ENCODE results near the gene EDAR.

Gene EDAR

DNA sequence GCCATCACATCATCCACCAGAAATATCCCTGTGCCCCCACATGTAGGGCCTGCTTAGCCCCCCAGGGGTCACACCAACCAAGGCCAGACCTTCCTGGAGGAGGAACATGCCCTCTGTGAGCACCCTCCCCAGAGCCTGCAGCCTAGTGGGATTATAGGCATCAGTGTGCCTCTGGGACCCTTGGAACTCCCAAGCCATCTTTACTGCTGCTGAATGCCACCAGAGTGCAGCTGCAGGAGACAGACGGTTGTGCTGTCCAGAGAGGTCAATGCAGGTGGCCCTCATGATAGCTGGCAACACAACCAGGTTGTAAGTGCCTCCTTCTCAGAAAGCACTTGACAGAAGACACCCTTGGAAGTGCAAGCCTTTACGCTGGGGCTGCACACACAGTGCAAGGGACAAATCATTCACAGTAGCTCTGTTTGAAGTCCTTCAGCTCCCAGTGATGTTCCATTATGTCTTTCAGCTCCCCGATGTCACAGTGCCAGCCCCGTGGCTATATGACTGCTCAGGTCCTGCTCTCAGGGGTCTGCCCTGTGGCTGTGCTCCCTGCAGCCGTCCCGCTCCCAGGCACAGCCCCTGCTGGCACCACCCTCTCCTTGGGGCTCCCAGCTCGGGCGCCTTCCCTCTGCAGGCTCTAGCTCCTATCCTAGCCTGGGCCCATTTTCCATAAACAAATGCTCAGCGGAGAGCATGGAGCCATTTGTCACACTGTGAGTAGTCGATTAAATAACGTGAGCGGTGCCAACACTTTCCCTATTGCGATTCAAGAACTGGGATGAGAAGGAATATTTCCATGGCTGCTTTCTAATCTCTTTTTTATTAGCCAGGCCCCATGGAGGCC, 65.1 kb downstream of the EDAR start:
- DNase-seq (ENCODE audit: low read depth): no peak

DNA sequence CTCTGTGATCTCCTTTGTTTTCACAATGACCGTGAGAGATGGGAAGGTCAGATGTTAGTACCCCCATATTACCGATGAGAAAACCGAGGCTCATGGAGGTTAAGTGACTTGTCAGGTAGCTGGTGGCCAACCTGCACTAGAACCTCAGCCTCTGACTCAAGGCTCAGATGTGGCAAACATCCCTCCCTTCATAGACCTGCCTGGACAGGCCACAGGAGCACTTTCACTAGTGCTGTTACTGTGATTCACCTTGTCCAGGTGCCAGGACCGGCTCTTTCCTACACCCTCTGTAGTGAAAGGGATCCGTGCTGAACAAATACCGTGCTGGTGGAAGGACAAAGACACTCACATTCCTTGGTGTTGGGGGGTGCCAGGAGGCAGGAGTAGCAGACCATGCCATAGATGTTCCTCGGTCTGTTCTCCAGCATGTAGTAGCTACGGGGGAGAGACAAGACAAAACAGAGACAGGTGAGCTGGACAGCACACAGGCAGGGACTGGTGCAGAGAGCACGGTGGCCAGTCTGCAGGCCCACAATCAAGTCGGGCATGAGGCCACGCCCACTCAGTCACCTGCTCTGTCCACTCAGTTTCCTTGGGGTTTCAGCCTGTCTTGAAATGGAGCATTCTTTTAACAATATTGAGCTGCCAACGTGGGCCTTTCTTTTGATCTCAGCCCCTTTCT, 65.9 kb downstream of the EDAR start:
- DNase-seq (ENCODE audit: low read depth): no peak

DNA sequence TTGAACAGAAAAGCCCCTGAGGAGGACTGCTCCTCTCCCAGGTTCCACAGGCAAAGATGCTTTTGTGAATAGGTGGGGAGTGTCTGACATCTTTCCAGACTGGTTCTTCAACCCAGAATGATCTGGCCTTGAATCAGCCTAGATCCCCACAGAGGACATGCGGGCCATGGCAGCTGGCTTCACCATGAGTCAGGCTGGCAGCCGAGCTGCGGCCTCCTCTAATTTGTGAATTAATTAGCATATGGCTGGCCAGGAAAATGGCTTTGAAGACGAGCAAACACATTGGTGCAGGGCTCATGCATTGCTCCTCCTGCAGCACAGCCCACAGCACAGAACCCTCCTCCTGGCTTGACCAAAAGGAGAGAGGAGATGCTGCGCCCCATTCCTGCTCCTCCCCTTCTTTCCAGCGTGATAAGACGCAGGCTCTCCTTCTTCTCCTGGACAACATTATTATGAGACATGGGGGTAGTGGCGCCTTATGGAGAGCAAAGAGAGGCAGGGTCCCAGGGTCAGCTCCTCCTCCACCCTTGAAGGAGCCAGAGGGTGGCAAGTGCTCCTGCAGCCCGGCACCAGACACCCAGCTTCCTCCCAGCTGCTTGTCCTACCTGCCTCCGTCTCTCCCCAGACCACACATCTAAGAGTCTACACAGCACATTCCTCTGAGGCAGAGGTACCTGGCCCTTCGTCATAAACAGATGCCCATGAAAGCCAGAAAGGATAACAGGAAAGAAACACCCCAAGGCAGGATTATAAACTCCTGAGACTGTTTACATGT, 66.7 kb downstream of the EDAR start:
- no peak for DNase-seq (ENCODE audit: low read depth)

DNA sequence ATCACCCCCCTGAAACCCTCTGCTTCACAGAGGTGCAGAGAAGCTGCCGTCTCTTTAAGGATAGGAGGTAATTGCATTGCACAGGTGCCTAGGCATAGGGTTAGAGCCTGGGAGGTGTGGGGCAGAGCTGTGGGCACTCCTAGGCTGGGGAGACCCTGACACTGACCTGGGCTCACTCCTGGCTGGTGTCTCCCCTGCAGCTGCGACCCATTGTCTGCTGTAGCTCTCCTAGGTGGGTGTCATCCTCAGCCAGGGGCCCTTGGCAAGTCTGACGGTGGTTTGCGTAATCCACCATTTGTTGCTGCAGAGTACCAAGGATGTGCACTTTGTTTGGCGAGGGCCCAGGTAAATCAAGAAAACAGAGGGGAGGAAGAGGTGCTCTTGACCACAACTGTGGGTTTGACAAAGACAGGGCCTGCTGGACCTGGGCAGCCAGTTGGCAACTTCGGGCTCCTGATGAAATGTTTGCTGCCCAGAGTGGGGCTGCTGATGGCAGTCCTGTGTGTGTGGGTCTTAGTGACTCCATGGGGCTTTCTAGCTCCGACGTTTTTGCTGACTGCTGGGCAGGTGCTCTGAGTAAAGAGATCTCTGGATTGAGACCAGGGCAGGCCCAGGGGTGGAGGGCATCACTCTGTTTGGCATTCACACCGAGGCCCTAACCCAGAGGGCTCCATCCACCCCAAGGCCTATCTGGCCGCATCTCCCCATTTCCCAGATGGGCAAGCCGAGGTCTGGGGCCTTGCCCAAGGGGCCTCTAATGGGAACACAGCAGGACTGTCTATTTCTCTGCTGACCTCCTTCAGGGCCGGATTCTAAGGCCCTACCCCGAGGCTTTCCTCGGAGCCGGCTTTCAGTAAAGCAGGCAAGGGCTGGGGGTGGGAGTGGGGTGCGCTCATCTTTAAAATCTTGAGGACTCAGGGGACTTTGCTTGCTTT, 67.7 kb downstream of the EDAR start:
- DNase-seq (ENCODE audit: low read depth): no peak

DNA sequence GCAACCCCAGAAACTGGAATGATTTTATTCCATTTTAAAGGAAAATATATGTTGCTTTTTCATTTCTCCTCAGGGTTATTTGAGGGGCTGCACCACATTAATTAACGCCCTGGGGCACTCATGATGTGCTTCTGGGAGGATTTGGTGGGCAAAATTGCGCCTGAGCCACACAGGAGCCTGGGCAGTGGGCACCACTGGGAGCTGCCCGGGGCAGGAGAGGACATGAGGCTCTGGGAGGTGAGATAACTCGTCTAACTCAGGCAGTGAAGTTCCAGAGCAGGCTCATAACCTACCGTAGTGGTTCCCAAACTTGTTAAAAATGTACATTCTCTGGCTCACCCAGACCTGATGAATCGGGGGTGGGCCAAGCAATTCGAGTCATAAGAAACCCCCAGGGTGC, 68.3 kb downstream of the EDAR start:
- no peak for DNase-seq (ENCODE audit: low read depth)

DNA sequence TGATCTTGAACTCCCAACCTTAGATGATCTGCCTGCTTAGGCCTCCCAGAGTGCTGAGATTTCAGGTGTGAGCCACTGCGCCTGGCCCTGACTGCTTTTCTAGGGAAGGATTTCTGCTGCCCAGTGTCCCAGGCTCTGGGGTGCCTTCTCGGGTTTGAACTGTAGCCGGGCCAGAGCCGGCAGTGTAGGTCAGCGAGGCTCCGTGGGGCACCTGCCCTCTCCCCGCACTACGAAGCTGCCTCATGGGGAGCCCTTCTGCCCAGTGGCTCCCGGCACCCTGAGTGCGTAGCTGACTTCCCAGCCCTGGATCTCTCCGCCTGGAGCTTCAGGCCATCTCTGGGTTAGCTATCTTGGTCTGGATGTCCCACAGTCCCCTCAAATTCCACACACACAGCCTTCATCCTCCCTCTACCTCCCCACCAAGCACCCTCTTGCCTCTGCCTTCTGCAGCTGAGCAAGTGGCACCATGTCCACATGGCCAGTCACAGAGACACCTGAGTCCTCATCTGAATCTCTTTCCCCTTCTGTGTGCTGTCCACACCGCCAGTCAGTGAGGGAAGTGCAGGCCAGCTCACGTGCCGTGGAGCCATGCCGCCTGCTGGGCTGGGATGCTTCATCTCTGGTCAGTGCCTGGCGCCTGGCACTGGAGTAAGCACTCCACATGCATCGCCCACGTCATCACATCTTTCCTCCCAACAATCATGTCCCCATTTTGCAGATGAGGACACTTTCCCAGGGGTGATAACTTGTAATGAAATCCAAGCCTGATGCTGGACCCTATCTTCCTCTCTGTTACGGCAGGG, 69.2 kb downstream of the EDAR start:
- no peak for DNase-seq (ENCODE audit: low read depth)

DNA sequence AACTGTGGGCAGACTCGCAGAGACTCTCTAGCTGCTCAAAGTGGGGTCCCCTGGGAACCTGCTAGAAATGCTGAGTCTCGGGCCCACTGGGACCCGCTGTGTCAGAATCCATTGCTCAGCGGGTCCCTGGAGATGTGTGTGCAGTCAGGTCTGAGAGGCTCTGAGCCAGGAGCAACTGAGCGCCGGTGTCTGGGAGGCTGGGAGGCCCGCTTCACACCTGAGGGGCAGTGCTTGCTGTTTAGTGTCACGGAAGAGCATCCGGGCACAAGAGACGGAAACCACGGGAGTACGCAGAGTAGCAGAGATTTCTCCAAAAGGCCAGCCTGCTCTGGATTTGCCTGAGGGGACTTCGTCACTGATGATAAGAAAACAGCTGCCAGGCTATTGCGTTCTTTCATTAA, 70.1 kb downstream of the EDAR start:
- DNase-seq (ENCODE audit: low read depth): no peak

DNA sequence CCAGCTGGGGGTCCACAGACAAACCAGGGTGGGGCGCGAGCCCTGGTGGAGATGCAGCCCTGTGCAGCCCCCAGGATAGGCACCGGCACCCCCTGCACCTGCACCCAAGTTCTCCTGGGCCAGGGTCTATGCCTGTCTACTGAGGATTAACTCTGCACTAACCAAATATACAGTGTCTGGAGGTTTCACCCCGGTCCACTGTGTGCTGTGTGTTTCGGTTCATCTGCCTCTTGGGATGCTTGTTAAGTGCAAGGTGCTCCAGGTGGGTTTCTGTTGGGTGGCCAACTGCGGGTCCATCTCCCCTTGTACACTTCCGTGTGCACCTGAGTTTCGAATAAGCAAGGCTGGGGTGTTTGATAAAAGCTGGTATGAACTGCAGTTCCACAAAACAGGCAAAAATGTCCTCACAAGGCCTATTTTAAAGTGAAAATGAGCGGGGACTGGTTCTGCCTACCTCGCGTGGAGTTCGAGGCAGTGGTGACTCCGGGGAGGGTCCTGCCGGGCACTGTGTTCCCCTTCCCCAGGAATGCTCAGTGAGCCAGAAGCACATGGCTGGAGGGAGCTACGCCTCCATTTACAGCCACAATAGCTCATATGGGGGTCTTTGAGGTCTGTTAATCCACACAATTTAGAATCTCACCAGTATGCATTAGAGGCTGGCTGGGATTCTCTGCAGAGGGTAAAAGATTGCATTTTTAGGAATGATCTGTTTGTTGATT, 70.7 kb downstream of the EDAR start:
- DNase-seq (ENCODE audit: low read depth): no peak

DNA sequence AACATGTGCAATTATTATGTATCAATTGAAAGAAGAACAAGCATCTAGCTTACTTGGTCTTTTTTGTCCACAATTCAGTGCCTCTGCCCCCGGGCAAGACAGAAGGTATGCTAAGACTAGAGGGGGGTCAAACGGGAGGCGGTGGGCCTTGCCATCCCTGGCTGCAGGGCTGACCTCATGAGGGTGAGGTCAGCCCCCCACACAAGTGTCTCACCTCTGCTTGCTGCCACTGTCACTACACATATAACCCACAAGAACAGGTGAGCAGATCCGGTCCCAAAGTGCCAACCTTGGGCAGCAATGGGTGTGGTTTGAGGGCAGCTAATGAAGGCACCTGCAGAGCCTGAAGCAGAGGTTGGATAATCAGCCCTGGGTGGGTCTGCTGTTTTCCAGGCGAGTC, 71.5 kb downstream of the EDAR start:
- DNase-seq (ENCODE audit: low read depth): no peak

DNA sequence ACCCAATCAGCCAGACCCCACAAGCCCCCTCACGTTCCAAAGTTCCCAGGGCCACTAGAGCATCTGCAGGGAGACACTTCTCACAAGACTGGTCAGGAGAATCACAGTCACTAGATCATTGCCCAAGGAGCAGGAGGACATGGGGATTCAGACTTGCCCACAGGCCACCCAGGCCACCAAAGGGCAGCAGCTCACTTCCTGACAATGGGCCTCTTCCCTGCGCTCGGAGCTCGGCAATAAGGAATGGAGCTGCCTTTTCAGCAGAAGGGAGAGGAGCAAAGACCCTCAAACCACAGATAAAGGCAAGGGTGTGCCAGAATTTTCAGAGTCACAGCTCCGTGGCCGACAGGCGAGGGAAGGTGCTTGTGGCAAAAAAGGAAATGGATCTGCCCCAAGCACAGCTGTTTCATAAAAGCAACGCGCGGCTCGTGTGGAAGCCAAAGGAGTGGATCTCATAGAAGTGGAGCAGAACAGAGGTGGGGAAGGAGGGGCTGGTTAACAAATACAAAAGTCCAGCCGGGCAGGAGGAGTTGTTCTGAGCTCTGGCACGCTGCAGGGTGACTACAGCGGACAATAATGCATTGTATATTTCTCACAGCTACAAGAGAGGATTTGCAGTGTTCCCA, 72.1 kb downstream of the EDAR start:
- DNase-seq (ENCODE audit: low read depth): no peak

DNA sequence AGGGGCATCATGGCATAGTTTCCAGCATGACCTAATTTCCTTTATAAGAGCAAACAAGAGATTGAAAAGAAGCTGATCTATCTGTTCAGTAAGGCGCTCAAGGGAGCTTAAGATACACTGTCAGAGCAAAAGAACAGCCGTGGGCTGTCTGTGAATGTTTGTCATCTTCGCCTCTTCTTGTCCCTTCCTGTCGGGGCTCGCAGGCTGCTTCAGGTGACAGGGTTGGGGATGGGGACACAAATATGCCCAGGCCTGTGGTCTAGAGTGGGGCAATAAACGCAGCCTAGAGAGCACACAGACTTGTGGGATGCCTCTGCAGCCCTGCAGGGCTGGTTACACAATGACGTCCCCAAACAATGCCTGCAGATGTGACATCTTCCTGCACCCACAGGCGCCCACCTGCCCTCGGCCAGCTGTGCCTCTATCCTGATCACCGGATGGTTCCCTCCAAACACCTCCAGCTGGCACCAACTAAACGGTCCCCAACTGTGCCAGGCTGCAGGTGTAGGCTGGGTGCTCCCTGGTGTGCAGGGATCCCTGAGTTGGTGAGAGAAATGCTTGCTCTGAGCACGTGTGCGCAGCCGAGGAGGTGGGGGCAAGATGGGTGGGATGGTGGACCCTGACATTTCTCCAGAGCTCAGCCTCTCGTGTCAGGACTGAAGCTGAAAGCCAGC, 72.8 kb downstream of the EDAR start:
- DNase-seq (ENCODE audit: low read depth): no peak

DNA sequence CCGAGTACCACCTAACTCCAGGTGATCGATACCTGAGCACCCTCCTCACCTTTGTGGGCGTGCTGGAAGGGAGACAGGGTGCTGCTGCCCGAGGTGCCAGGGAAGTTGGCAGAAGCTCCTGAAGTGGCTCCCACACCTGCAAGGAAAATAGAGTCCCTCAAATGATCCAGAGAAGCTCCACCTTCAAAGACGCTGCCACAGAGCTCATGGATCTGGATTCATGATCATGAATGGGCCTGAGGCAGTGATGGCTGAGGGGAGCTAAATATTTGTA, 76.5 kb downstream of the EDAR start:
- no peak for DNase-seq (ENCODE audit: low read depth)

DNA sequence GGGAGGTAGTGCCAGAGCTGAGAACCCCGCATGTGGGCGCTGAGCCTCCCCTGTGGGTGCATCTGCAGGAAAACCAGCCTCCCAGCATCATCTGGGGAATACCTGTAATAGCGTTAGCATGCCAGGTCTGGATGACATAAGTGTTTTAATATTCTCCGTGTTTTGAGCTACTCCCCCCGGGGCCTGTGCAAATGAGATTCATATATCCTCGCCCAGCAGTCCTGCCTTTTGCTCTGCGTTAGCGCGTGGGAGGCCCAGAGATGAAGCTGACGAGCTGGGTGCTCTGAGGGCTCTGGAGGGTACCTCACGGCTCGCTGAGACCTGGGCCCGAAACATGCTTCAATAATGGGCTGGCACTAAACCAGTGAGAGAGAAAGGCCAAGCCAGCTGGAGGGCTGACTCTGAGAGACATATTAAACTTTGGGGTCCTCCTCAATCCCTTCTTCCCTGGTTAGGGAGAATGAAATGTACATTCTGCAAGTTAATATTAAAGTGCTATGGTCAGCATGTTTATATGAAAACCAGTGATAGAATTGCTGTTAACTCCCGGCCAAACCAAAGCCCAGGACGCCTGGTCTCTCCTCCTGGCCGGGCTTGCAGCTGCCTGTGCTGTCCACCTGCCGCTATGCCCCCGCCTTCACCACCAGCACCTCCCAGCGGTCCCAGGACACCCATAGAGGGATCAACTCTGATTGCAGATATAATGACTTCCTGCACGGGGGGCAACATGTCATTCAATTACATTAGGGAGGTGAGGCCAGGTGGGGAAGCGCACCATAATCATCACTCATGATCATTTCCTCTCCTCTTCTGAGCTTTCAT, 77.0 kb downstream of the EDAR start:
- no peak for DNase-seq (ENCODE audit: low read depth)

DNA sequence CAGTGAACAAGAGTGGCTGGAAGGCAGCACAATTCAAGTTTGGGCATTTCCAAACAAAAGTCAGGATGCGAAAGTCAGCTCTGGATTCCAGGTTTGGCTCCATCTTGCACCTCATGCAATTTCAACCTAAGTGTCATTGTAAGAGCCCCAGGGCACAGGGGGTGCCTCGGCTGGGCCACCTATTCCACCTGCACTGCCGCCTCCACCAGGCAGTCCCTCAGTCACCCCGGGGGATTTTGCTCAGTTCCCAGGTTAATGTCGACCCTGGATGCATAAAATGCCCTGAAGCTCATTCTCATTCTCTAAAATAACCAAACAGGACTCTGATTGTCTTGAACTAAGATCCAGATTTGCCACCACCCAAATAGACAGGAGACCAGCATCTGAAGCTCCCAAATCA, 77.6 kb downstream of the EDAR start:
- no peak for DNase-seq (ENCODE audit: low read depth)

DNA sequence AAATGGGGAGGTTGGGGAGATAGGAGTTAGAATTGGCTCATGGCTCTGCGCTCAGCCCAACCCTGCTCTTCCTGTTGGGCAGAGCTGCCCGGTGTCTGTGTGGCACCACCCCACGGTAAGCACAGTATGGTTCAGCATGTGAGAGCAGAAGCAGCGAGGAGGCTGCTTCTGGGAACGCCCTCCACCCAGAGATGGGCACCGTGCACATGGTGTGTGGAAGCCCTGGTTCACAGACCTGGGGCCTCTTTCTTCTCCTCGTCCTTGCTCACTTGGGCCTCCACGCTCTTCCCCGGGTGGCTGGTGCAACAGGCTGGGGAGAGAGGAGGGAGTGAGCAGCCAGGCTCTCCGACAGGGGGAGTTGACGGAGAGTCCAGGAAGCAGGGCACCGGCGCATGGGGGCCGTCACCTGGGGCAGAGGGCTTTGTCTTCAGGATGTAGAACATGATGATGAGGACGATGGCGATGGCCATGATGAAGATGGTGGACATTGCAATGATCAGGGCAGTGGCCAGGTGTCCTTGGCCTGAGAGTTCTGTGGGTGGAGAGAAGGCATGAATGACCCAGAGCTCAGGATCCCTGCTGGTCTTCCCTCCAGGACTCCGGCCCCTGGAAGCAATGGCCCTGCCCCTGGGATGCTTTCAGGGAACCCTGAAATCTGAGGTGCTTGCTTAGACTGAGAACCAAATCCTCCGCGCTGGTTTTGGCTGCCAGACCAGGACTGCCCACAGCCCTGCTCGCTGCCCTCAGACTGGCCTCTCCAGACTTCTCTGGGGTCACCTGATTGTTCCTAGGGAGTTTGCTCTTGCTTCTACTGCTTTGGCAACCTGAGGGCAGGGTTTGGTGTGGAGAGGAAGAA, 78.3 kb downstream of the EDAR start:
- no peak for DNase-seq (ENCODE audit: low read depth)

DNA sequence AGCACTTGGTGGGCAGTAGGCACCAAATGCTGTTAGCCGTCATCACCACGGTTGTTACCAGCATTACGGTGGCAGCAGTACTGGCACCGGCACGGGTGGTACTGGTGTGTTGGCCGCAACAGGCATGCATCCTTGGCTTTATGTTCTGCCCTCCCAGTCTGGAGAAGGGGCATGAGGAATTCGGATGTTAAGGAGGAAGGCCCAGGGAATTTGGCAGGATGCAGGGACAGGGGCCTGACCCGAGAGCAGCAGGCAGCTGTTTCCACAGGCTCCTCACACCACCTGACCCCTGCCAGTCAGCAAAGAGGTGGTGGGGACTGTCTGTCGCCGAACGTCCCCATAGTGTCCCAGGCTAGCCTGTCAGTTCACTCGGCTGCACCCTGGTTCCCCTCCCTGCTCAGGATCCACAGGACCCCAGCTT, 79.0 kb downstream of the EDAR start:
- no peak for DNase-seq (ENCODE audit: low read depth)

DNA sequence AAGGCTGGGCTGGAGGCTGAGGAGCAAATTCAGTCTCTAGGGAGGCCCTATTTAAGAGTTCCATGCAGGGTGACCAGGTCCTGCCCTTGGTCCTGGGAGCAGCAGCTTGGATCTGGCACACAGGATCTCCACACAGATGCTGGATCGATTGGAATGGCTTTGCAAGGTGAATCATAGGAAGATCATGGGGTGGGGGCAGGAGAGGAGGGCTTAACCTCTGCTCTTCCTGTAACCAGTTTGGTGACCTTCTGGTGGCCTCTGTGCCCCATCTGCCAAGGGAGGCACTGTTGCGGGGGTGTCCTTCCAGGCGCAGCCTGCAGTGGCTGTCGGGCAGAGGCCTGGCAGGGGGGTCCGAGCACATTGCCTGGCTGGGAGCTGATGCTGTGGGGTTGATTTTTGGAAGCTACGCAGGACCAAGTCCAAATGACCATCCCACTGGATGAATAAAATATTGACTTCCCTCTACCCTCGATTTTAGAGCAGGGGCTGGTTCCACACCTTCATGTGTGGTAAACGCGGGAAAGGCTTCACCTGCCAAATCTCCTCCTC, 79.7 kb downstream of the EDAR start:
- DNase-seq (ENCODE audit: low read depth): no peak

Measured in activated T-cell treated with anti-CD3 and anti-CD28 coated beads for 48 hours (primary cell).